Small intestine (tissue), 7 donors: ENCODE results near the gene EYA3. TPM values are rescaled to one million over a fixed set of nuclear protein-coding genes. Genes with fewer than 3 reads are reported as not detected.
A peak's percentile ranks its signal among the peaks of the same experiment; 100 is the strongest.

Experiments used
- DNase-seq, 2 donors: peaks; one replicate each; pipeline versions ENCODE4 v3.0.0 to v3.0.0-alpha.2; 2013
- FAIRE-seq: peaks from 2 replicates; lab custom pipeline; 2012; peaks lifted over from hg19 to GRCh38; lab: Jason Lieb, UNC
- H3K27ac ChIP-seq, 3 donors: one replicate each; pipeline ENCODE4 v1.5.1; 2013; ENCODE audit warnings: low read length in 2 of 3, mild to moderate bottlenecking in 2 of 3, control low read depth in 1 of 3, inconsistent platforms in 1 of 3, low read depth in 1 of 3, moderate library complexity in 1 of 3
- H3K27me3 ChIP-seq, 3 donors: one replicate each; pipeline ENCODE4 v1.6.1; 2013; ENCODE audit warnings: low read length in 3 of 3, inconsistent platforms in 1 of 3; ENCODE audit not compliant: control insufficient read depth in 3 of 3, insufficient read depth in 3 of 3
- H3K36me3 ChIP-seq, 3 donors: one replicate each; pipeline ENCODE4 v1.6.1; 2013; ENCODE audit warnings: low read length in 3 of 3, inconsistent platforms in 1 of 3, low read depth in 1 of 3, mild to moderate bottlenecking in 1 of 3, moderate library complexity in 1 of 3; ENCODE audit not compliant: control insufficient read depth in 3 of 3, insufficient read depth in 2 of 3
- H3K4me1 ChIP-seq, 3 donors: one replicate each; pipeline ENCODE4 v1.6.1; 2013; ENCODE audit warnings: low read length in 2 of 3, inconsistent platforms in 1 of 3, low read depth in 1 of 3, mild to moderate bottlenecking in 1 of 3, moderate library complexity in 1 of 3; ENCODE audit not compliant: control insufficient read depth in 3 of 3, insufficient read depth in 2 of 3
- H3K4me3 ChIP-seq, 3 donors: one replicate each; pipeline ENCODE4 v1.5.1; 2013; ENCODE audit warnings: low read length in 3 of 3, control low read depth in 1 of 3, inconsistent platforms in 1 of 3, low read depth in 1 of 3, mild to moderate bottlenecking in 1 of 3, moderate library complexity in 1 of 3
- H3K9me3 ChIP-seq, 2 donors: one replicate each; pipeline ENCODE4 v1.6.1; 2013; ENCODE audit warnings: low read depth in 1 of 2, low read length in 1 of 2; ENCODE audit not compliant: control insufficient read depth in 2 of 2, insufficient read depth in 1 of 2
- WGBS, 3 donors: extraction: QIAGEN DNeasy Blood & Tissue Kit; methylation state at CpG; one replicate each; pipeline ENCODE4 v1.1.7; 2013; 5-methylcytosine and 5-hydroxymethylcytosine counted together
- polyA plus RNA-seq, 4 donors: library from polyadenylated mRNA; stranded (reverse) in 3 of 4; unstranded in 1 of 4; fragments of 200-250 nt in 3 of 4; fragments of 120-200 nt in 1 of 4; gene quantifications; one replicate each; pipeline versions ENCODE4 v1.2.1 to v1.2.3, GENCODE V29; 2013
- donor health status: healthy with polysubstance abuse.
- donor health status: control.
- donor health status: control.
- donor health status: Bipolar disorder and iron deficiency.
- donor health status: healthy.

Gene EYA3
- polyA plus RNA-seq, 4 donors, result 3.2 to 17.4 (median 6.4) TPM

DNA sequence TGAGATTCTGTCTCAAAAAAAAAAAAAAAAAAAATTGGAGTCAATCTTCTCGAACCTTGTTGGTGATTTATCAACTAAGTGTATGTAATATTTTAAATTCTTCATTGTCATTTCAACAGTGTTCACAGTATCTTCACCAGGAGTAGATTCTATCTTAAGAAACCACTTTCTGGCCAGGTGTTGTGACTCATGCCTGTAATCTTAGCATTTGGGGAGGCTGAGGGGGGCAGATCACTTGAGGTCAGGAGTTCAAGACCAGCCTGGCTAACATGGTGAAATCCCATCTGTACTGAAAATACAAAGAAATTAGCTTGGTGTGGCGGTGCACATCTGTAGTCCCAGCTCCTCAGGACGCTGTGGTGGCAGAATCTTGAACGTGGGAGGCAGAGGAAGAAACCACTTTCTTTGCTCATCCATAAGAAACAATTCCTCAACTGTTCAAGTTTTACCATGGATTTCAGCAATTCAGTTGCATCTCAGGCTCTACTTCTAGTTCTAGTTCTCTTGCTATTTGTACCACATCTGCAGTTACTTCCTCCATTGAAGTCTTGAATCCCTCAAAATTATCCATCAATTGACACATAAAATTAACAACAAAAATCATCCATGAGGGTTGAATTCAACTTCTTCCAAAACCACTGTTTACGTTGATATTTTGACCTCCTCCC lies 30.4 kb upstream of the EYA3 start:
- Histone ChIP-seq H3K9me3 (no peaks in the 10 kb centered on the region), H3K4me3 (no peak overlapping the region), H3K27ac (no peak overlapping the region), H3K36me3 (no peaks in the 10 kb centered on the region), H3K4me1 (no peaks in the 10 kb centered on the region), H3K27me3 (no peaks in the 10 kb centered on the region)
- FAIRE-seq (no peak), DNase-seq (no peak)
- 82 to 84% (median 83%) methylated on average over 5 of the region's 5 CpGs for WGBS, 3 donors

DNA sequence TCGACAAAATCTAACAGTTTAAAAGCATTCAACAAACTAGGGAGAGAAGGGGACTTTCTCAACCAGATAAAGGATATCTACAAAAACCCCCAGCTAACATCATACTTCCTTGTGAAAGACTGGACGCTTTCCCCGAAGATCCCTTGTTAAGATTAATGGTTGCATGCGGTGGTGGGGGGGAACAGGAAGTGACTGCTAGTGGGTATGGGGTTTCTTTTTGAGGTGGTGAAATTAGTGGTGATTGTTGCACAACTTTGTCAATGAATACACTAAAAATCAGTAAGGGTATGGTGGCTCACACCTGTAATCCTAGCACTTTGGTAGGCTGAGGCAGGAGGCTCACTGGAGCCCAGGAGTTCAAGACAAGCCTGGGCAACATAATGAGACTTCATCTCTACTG lies 26.9 kb upstream of the EYA3 start:
- no peaks in the 10 kb centered on the region for H3K27me3 ChIP-seq
- H3K4me3 ChIP-seq, result no peak overlapping the region
- H3K36me3 ChIP-seq, result no peaks in the 10 kb centered on the region
- H3K4me1 ChIP-seq, result peaks cover 0 to 3% (median 2%) of the 10 kb centered on the region in 3 donors
- no peak for DNase-seq
- 43 to 58% (median 44%) methylated on average over 4 of the region's 4 CpGs for WGBS, 3 donors
- H3K9me3 ChIP-seq, result no peaks in the 10 kb centered on the region
- no peak overlapping the region for H3K27ac ChIP-seq
- FAIRE-seq, result no peak

DNA sequence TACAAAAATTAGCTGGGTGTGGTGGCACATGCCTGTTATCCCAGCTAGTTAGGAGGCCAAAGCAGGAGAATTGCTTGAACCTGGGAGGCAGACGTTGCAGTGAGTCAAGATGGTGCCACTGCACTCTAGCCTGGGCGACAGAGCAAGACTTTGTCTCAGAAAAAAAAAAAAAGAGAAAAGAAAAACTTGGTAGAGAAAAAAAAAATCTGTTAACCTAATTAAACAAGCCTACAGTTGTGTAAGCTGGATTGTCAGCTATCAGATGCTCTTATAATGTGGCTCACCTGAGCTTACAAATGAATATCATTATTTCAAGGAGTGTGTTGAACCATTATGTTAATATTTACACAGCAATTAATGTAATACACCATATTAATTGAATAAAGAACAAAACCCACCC lies 26.4 kb upstream of the EYA3 start:
- H3K4me1 ChIP-seq, result peaks cover 0 to 3% (median 2%) of the 10 kb centered on the region in 3 donors
- 82 to 91% (median 88%) methylated on average over 2 of the region's 2 CpGs for whole genome bisulfite sequencing, 3 donors
- FAIRE-seq, result no peak
- H3K4me3 ChIP-seq, result no peak overlapping the region
- no peaks in the 10 kb centered on the region for H3K36me3 ChIP-seq
- H3K27ac ChIP-seq, result no peak overlapping the region
- no peak for DNase-seq
- H3K27me3 ChIP-seq, result no peaks in the 10 kb centered on the region
- no peaks in the 10 kb centered on the region for H3K9me3 ChIP-seq

DNA sequence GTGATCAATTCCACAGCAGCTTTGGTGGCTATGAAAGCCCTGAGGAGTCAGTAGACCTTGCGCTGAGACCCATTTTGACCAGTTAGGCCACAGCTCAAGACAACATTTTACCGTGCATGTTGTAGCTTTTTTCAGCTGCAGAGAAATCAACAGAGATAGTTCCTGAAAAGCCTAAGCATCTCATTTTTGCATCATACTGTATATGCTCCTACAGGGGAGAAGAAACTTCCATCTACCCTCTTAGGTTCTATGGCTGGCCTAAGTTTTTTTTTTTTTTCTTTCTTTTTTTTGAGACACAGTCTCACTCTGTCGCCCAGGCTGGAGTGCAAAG lies 24.8 kb upstream of the EYA3 start:
- no peak overlapping the region for H3K27ac ChIP-seq
- FAIRE-seq (no peak), DNase-seq (no peak)
- H3K4me1 ChIP-seq, result peaks cover 0 to 3% (median 2%) of the 10 kb centered on the region in 3 donors
- no peaks in the 10 kb centered on the region for H3K9me3 ChIP-seq
- no peak overlapping the region for H3K4me3 ChIP-seq
- H3K27me3 ChIP-seq, result no peaks in the 10 kb centered on the region
- 83 to 88% (median 85%) methylated on average over 2 to 3 of the region's 3 CpGs for WGBS, 3 donors
- H3K36me3 ChIP-seq, result no peaks in the 10 kb centered on the region

DNA sequence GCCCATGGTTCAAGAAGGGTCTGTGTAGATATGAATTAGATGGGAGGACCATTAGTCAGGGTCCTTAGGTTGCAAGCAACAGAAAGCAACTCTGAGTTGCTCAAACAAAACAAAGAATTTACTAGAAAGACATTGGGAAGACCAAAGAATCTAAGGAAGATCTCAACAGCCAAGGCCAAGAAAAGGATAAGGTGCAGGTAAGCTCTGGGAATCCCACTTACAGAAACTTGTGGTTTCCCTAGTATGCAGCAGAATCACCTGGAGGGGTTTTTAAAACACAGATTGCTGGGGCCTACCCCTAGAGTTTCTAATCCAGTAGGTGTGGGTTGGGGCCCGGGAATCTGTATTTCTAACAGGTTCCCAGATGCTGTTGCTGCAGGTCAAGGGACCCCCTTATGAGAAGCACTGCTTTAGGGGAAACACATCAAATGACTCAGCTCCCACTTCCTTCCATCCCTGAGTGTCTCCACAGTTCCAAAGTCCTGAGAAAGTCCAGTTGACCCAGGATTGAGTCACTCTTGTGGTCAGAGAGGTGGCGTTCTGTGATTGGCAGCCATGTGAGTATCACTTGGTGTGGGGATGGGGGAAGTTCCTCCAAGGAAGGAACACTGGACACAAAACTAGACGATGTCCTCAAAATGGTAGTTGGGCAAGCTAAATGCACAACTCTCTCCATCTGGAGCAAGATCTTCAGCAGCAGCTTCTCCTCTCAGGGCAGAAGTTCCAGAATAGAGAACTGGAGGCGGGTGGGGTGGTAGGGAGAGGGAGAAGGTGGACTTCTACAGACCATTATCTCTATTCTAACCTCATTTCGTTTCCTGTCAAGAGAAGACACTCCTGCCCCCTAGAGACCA lies 24.2 kb upstream of the EYA3 start:
- DNase-seq, result peak; percentile 26 to 31
- H3K27ac ChIP-seq, result no peak overlapping the region
- 71 to 80% (median 78%) methylated on average over 5 of the region's 5 CpGs for WGBS, 3 donors

DNA sequence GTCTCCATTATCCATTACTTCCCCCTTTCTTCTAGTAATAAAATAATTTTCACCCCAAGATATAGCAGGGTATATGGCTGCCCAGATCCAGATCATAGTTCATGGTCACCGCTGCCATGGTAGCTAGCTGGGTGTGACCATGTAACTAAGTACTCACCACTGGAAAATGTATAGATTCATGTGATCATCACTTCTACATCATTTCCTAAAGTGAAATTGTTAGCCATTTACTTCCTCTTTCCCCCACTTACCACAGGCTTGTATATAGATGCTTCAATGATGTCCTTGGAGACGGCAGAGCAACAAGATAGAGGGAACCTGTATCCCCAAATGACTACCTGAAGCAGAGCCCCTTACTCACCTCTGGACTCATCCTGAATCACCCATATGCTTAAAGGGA lies 22.7 kb upstream of the EYA3 start:
- H3K27me3 ChIP-seq, result no peaks in the 10 kb centered on the region
- no peak for FAIRE-seq
- DNase-seq, result peak; percentile 36 to 62
- H3K4me3 ChIP-seq, result no peak overlapping the region
- H3K4me1 ChIP-seq, result peaks cover 0 to 3% (median 2%) of the 10 kb centered on the region in 3 donors
- no peaks in the 10 kb centered on the region for H3K36me3 ChIP-seq
- H3K9me3 ChIP-seq, result no peaks in the 10 kb centered on the region
- peak overlapping the region in 2 of 3 donors; percentile 1 to 46 for H3K27ac ChIP-seq
- WGBS, 3 donors, result 67 to 73% (median 70%) methylated on average over 2 of the region's 2 CpGs

More for the DNA sequence above, 24.2 kb upstream of the EYA3 start:
- H3K9me3 ChIP-seq, result no peaks in the 10 kb centered on the region
- no peak for FAIRE-seq
- no peak overlapping the region for H3K4me3 ChIP-seq
- peaks cover 0 to 3% (median 2%) of the 10 kb centered on the region in 3 donors for H3K4me1 ChIP-seq
- no peaks in the 10 kb centered on the region for H3K36me3 ChIP-seq
- no peaks in the 10 kb centered on the region for H3K27me3 ChIP-seq

DNA sequence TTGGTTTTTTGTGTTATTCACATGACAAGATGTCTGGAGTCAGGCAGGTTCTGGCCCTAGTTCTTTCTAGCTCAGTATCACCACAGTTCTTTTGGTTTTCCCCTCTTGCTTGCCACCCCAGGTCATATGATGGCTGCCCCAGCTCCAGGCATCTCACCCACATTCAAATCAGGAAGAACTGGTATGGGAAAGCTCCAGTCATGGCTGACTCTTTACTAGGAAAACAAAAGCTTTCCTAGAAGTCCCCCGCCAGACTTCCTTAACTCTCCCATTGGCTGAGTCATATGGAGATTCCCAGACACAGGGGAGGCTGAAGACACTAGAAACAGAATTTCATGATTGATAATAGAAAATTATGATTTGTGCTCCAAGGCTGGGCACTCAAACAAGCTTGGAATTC lies 22.1 kb upstream of the EYA3 start:
- Histone ChIP-seq H3K36me3 (no peaks in the 10 kb centered on the region), H3K27me3 (no peaks in the 10 kb centered on the region), H3K4me1 (peaks cover 0 to 3% (median 2%) of the 10 kb centered on the region in 3 donors), H3K4me3 (no peak overlapping the region), H3K9me3 (no peaks in the 10 kb centered on the region), H3K27ac (no peak overlapping the region)
- no peak for DNase-seq
- 78 to 92% (median 79%) methylated on average over 1 of the region's 1 CpG for WGBS, 3 donors
- FAIRE-seq, result no peak

DNA sequence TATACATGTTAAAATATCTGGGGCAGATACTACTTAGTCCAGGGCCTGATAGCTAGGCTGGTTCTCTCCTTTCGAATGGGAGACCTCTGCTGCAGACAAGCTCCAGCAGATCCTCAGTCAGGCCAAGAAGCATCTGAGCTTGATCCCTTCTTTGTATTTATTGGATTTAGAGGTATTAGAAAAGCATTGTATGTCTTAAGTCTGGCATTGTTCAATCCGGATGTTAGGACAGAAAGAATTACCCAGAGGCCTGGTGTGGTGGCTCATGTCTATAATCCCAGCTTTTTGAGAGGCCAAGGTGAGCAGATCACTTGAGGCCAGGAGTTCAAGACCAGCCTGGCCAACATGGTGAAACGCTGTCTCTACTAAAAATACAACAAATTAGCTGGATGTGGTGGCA lies 21.2 kb upstream of the EYA3 start:
- Histone ChIP-seq H3K4me3 (no peak overlapping the region), H3K4me1 (peaks cover 1 to 6% (median 2%) of the 10 kb centered on the region in 3 donors), H3K27me3 (no peaks in the 10 kb centered on the region), H3K9me3 (no peaks in the 10 kb centered on the region), H3K27ac (no peak overlapping the region), H3K36me3 (no peaks in the 10 kb centered on the region)
- DNase-seq, result no peak
- no peak for FAIRE-seq
- WGBS, 3 donors, result 88 to 96% (median 92%) methylated on average over 3 of the region's 3 CpGs
